NCI-H2107 (cell line): Measurements from ENCODE around the gene PLAGL2.
"Not testable (repeated sequence)": the region's sequence is repeated elsewhere in the genome, so short reads cannot be mapped to it uniquely, and the experiment has no call there.

Experiments
- DNase-seq: peaks from one replicate; lab custom pipeline; 2025; lab: John Stamatoyannopoulos, UW

Gene PLAGL2

DNA sequence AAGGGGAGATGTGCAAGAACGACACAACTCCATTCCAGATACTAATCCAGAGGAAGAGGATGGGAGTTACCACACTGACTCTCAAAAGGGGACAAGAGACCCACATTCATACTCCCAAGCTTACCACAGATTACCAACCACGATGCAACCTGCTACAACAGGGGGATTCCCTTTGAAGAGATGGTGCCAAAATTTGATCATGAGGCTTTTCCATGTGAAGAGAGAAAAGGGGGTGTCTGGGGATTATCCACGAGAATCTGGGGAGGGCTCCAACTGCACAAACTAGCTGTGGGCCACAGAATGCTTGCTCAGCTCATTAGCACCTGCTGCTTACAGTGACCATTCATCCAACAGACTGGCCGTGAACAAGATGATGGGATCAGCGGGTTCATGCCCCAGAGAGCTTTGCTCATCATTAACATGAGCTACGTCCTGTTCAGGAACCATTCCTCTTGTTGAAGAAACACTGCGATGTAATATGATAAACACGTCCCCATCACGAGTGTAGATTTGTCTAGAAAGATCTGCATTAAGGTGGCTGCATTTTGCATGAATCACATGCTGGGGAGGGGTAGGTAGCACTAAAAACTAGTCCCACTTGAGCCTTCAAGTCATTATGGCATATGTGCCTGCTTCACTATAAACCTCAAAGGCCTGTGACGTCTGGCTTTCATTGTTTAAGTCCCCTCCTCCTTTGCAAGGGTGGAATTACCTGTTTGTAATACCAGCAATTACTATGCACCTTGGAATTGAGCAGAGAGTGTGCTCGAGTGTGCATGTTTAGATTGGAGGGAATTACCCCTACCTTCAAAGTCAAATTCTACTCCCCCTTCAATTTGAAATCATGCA, 4.0 kb downstream of the PLAGL2 start:
- no peak for DNase-seq

DNA sequence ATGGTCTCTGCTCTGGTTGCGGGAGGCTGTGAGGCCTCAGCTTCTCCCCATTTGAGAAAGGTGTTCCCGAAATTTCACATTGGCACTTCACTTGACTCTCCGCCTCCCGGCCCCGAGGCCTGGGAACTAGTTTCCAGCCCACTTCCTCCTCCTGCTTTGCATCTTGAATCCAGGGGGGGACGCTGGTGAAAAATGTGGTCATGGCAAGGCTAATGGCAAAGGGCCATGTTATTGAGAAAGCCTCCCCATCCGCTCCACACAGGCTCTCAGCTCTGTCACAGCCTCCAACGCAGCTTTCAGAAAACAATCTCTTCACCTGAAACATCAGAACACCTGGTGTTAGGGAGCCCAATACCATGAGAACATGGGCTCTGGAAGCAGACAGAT, 5.6 kb downstream of the PLAGL2 start:
- no peak for DNase-seq

DNA sequence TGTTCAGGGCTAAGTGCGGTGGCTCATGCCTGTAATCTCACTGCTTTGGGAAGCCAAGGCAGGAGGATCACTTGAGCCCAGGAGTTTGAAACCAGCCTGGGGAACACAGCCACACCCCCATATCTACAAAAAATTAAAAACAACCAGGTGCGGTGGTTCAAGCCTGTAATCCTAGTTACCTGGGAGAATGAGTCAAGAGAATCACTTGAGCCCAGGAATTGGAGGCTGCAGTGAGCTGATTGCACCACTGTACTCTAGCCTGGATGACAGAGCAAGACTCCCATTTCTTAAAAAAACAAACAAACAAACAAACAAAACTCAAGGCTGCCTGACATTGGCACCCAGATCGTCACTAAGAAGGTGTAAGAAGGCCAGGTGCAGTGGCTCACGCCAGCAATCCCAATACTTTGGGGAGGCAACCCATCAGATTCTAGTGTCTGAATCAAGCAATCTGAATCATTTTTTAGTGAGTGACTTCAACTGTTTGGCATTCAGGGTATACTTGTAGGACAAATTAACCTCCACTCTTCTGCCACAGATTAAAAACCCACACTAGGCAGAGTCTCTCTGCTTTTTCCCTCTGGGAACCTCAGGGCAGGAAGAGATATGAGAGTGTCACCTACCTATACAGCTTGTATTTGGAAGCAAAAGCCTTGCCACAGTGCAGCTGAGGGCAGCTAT, 6.1 kb downstream of the PLAGL2 start:
- no peak for DNase-seq

DNA sequence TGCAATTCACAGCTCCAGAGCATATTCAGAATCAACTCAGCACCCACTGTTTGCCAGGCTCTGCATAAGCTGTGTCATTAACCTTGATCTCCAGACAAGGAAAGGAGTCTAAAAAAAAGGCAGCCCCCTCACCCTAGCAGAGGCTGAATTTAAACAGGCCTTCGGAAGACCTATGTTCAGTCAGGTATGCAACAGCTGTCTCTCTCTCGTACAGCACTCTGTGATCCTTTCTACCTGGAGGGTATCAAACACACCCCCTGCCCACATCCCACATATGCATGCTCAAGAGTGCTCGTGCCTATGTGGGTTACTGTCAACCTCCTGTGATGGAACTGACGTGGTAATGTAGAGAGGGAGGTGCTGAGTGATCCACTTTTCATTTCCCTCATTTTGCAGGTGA, 8.5 kb downstream of the PLAGL2 start:
- no peak for DNase-seq

DNA sequence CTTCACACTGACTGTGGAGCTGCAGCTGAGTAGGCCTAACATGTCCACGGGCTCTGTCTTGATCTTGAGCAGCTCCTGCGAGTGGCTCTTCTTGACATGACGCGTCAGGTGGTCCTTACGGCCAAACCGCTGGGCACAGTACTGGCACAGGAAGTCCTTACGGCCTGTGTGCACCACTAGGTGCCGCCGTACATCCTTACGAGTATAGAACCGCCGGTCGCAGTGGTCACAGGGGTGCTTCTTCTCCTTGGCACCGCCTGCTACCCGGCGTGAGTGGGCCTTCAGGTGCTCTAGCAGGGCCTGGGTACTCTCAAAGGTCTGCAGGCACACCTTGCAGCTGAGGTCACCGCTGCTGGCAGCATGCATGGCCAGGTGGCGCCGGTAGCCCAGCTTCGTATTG, 10.4 kb downstream of the PLAGL2 start:
- not testable (repeated sequence) for DNase-seq

DNA sequence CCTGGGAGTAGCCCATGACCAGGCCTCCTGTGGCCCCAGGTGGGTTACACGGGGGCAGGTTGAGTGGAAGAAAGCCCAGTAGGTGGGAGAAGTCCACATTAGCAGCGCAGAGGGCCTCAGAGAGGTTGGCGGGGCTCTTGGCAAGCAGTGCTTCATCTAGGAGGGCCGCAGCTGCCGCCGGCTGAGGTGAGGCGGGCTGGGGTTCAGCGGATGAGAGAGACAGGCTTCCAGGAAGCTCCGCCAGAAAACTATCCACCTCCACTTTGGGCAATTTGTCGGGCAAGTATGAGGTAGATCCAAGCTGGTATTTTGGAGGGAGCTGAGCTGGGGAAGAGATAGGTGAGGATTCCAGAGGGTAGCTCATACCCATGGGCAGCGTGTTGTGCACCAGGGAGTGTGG, 10.9 kb downstream of the PLAGL2 start:
- DNase-seq: not testable (repeated sequence)

DNA sequence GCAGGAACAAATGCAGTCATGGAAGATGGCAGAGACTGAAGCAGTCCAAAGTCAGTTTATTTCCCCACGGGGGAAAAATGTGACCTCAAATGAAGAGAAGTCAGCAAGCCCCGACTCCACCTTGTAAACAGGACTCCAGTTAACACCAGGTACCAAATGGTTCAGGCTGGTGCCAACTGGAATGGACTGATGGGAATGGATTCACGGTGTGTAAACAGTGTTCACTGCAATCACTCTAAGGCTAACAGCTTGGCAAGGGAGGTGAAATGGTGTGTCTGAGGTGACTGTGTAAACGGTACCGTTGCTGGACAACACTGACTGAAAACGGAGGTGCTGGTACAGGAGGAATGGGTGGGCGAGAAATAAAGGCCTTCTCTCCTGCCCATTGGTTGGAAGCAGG, 12.0 kb downstream of the PLAGL2 start:
- no peak for DNase-seq

DNA sequence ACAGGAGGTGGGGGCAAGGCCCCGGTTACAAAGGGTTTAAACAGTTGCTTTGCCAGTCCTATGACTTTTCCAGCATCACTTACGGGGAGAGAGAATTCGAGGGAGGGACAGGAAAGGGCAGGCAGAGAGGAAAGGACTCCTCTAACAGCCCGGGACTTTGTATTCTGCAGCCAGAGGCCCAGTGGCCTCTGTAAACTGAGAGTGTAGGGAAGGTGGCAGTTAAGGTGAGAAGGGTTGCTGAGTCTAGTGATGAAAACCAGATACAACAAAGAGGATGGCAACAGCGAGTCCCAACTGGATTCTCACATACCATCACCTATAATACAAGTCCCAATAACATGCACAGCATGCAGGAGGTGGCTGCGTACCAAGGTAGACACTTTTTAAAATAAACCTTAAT, 13.5 kb downstream of the PLAGL2 start:
- no peak for DNase-seq

DNA sequence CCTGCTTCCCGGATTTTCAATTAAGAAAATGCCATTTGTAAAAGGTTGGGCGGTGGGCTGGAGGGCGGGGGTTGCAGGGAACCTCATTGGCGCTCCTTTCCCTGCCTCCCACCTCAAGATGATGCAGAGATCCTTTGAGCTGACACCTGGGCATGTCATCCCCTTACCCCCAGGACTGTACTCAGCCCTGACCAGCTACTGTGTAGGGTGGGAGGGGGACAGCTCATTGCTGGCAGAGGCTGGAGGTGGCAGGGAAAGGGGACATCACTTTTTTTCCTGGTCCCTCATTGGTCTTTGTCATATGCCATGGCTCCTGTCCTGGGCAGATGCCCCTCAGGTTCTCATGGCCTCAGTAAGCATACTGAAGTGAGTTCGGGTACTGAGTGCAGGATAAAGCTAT, 14.2 kb downstream of the PLAGL2 start:
- DNase-seq: not testable (repeated sequence)

DNA sequence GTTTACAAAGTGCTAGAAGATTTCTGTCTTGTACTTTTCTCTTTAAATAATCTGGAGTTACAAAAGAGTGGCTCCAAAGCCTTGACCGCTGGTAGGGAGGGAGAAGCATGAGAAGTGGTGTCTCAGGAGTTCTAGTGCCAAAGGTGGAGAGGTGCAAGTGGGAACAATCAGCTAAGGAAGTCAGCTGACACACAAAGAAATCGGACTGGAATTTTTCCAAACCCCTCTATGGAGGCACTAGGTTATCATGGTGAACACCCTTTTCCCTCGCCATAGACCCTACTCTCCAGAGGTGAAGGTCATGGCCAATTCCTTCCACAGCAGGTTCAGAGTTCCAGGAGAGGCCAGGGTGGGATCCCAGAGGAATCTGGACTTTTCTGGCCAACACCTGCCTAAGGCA, 14.8 kb downstream of the PLAGL2 start:
- DNase-seq: no peak

DNA sequence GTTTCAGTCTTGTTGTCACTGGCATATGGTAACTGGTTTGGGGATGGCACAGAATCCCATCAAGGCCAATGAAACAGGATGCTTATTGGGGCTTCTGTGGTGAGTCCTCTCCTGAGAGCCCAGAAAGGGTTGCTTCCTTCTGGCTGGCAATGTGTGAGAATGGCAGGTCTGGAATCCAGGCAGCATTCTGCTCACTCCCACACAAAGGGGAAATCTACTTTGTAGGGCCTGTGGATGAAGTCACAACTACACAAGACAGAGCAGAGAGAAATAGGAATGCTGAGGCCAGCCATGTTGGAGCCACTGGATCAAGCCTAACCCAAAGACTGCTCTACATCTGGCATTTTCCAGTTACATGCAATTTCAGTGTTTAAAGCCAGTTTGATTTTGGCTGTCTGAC, 15.7 kb downstream of the PLAGL2 start:
- DNase-seq: no peak

DNA sequence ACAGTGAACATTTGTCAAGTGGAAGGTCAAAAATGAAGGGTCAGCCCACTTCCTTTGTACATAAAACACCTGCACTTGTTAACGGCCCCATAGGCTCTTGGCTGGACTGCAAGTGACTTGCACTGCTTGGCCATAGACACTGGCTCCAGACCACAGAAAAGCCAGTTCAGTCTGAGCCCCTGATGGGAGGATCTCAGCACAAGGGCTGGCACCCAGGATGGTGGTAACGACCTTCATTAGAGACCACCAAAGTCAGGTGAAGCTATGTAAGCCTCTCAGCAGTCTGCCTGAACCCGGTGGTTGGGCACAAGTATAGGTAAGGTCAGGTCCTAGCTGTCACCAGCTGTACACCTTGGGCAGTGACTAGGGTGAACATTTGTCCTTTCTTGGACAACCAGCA, 16.1 kb downstream of the PLAGL2 start:
- no peak for DNase-seq

DNA sequence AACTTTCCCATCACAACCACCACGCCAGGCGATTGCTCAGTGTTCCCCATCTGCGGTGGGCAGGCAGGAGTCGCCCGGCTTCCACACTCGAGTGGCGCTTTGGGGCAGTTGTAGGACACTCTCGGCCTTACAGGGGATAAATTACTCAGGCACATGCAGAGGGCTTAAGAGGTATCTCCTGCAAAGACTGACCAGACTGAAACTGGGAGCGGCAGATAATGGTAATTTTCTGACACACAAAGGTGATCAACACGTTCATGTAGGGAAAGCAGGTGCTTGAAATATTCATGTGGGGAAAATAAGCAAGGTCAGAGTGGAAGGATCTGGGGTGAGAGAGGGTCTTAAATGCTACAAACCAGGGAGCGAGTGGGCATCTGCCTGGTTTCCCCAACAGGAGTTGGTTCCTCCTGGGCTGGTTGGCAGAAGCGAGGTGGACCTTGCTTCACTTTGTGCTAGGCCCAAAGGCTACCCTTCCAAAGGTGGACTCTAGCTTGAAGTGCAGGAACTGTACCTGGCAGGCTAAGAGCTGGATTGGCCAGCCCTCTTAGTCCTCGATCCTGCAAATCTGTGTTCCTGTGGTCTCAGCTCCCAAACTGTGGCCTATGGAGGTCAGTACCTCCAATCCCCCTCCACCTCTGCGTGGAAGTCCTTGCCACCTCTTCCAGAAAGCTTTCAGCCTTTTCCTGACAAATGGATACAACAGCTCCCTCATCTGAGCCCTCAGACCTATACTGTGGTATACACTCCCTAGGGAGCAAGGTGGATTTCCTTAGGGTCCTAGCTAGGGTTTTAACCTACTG, 16.7 kb downstream of the PLAGL2 start:
- no peak for DNase-seq

DNA sequence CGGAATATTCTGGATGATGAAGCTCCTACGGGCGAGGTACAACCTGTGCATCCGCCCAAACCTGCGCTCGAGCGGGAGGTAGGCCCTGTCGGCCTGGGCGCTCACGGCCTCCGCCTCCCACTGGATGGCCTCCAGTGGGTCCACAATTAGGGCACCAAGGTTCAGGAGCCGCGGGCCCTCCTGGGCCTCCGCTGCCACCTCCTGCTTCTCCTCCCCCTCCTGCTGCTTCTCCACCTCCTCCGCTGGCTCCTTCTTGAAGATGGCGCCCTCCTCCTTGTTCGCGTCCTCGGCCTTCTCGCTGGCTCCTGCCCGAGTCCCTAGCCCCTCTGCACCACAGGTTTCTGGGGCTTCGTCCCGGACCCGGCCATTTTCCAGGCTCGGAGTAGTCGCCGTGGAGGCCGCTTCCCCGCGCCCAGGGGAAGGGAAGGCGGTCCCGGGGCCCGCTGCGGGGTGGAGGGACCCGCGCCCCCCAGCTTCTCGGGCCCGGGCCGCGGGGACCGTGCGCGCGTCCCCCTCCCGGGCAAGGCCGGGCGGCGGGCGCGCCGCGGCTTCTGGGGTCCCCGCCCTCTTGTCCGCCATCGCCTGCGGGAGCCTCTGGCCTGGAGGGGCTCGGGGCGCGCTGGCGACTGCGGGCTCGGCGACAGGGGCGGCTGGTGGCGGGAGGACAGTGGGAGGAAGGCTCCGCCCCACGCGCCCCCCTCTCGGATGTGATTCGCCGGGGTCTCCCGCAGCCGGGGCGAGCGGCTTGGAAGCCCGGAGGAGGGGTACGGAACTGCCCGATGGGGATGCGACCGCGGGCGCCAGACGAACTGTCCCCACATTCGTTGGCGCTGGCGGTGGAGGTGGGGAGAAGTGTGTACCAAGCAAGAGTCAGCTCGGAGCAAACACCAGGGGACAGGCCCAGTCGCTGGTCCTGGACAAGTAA, 17.6 kb downstream of the PLAGL2 start:
- no peak for DNase-seq

DNA sequence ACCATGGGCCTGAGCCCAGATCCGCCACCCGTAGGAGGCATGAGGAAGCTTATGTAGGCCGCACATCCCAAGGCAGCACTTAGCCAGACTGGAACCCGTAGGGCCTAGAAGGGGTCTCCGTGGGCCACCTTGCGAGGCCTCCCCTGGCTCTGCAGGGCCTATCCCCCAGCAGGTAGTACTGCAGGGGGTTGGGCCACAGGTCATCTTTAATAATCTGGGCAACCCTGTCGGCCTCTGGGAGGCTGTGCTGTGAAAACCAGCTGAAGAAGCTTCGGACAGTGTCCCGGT, 18.5 kb downstream of the PLAGL2 start:
- DNase-seq: no peak

DNA sequence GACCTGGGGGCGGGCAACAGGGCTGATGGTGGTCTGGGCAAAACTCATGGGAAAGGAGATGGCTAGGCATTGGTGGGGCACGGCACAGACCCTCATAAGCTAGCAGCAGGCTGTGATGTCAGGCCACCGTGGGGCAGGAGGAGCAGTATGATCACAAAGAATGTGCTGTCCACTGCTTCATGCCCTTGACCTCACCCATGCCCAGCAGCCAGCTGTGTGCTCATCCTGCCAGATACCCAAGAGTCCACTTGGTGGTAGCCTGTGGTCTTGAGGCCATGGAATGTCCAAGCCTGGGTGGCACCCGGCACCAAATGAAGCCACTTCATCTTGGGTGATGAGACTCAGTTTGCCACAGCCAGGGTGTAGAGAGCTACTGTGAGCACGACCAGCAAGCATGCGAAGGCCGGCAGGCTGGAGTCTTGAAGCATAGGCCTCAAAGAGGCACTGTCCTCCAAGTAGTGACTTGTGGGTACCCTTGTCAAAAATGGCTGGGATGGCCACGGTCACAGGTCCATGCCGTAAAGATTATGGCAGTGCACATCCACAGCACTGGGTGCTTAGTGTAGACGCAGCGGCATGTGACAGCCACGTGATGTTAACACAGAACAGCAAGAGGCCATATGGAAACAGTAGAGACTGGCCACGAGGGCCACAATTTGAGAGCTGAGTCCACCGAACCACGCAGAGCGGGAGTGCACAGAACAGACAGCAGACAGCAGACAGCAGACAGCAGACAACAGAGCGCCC, 19.0 kb downstream of the PLAGL2 start:
- no peak for DNase-seq

DNA sequence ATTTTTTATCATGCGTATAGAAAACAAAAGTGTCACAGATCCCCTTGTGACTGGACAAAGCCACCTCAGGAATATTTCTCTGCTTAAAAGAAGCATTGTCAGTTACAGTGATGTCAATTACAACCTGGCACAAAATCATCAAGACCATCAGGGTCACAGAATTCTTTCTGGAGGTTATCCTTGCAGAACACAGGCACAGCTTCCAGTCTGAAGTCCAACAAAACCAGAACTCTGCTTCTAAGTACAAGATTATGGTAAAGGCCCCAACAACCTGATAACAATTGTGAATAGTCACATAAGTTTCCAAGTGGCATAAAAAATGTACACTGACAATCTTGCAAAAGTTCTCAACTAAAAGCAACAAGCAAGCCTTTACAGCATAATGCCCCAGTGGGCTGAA, 21.0 kb downstream of the PLAGL2 start:
- no peak for DNase-seq

DNA sequence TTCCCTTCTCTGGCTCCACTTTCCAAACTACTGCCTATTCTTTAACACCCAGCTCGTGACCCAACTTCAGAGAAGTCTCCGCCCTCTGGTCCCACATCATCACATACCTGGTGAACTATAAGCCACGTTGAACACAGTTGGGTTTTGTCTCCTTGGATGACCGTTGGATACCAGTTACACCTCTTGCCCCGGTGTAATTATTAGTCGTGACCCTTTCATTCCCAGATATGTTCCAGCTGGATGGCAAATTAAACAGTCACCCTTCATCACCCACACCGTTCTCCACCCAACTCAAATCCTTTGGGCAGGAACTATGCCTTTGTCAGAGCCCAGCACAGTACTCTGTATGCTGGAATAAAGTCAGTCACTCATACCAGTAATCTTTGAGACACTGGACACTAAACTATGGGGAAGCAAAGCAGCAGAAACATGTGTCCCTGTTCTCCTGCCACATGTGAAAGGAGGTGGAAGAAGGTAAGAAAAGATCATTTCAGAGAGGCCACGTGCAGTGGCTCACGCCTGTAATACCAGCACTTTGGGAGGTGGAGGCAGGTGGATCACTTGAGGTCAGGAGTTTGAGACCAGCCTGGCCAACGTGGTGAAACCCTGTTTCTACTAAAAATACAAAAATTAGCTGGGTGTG, 22.5 kb downstream of the PLAGL2 start:
- DNase-seq: no peak

DNA sequence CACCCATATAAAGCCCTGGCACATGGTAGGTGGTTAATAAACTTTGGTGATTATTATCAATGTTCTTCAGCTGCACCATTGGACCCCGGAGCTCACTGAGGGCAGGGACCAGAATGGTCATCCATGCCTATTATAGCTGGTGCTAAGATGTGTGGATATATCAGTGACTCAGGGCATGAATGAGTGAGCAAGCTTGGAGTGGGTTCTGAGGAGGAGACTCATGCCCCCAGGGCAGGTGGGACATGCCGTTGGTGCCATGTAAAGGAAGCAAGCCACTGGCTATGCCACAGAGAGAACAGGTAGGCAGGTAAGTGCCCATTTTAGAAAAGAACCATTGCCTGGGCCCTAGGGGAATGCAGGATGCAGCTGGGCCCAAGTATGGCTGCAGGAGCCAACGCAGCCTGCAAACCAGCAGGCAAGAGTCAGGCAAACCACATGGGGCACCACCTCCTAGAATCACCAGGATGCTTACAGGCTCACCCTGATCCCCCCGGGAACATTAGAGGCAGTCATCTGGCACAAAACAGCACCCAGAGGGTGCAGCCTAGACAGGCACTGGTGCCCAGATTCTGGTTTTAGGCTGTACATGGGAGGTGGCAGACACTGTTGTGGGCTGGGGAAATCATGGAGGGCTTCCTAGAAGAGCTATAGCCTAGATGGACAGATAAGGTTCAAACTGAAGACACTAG, 23.5 kb downstream of the PLAGL2 start:
- DNase-seq: no peak

DNA sequence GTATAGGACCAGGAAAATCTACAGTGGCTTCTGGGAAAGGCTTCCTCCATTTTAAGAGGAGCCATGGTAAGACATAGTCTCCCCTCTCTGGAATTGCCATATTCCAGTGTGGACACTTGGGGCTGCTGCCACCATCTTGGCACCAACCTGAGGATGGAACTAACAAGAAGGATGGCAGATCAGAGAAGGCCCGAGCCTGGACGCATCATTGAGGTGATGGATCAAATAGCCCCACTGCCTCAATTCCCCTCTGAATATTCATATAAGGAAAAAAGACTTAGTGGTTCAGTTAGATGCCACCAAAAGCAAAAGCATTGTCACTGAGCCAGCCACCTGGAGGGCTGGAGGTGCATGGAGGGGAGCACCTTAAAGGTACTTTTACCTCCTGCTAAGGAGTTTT, 25.9 kb downstream of the PLAGL2 start:
- no peak for DNase-seq
